HG03565 (cell line): ENCODE results near the gene ARSK.

ENCODE experiments used
- ATAC-seq: cut with Tn5 transposase; IDR thresholded peaks from one replicate; pipeline ENCODE4 v1.9.1; 2021; ENCODE audit warnings: mild to moderate bottlenecking, moderate library complexity; ENCODE audit not compliant: unreplicated experiment

ARSK gene

GRCh38 chr5:95646569-95647431 is 91.9 kb downstream of the ARSK start, which contains the start of gene RFESD:
TSS of gene RFESD (plus strand) at chr5:95646777. CDS start at chr5:95652272, 5,495 bp downstream.
- ATAC-seq, result peak; percentile 94

GRCh38 chr5:95647886-95648860 is 93.3 kb downstream of the ARSK start:
- ATAC-seq, result no peak

GRCh38 chr5:95649274-95649673 is 94.4 kb downstream of the ARSK start:
- no peak for ATAC-seq

- no peak for ATAC-seq
Measured at GRCh38 chr5:95649842-95650620, 95.1 kb downstream of the ARSK start.

GRCh38 chr5:95652849-95653248 is 97.9 kb downstream of the ARSK start:
- ATAC-seq, result no peak

GRCh38 chr5:95654196-95654595 is 99.3 kb downstream of the ARSK start:
- no peak for ATAC-seq
